Measurements from ENCODE around the gene TMEM164.
"Not testable (repeated sequence)": the region's sequence is repeated elsewhere in the genome, so short reads cannot be mapped to it uniquely, and the experiment has no call there.

Gene TMEM164

GRCh38 chrX:110002300-110003166 lies at the start of gene TMEM164:
Gene TMEM164 (plus strand): TSS chrX:110003114. CDS start chrX:110003775, 661 bp downstream.
- DNase-seq (ENCODE audit: low read depth), result peak; percentile 67

- DNase-seq (ENCODE audit: low read depth), result no peak
Observed at GRCh38 chrX:109954333-109954732, 48.6 kb upstream of the TMEM164 start.

GRCh38 chrX:109954955-109955354 lies 48.0 kb upstream of the TMEM164 start:
- no peak for DNase-seq (ENCODE audit: low read depth)

GRCh38 chrX:109958266-109958665 lies 44.6 kb upstream of the TMEM164 start:
- DNase-seq (ENCODE audit: low read depth), result no peak

GRCh38 chrX:109959356-109959871 lies 43.5 kb upstream of the TMEM164 start:
- DNase-seq (ENCODE audit: low read depth), result no peak

- no peak for DNase-seq (ENCODE audit: low read depth)
Observed at GRCh38 chrX:109964390-109964789, 38.5 kb upstream of the TMEM164 start.

GRCh38 chrX:109966246-109966645 lies 36.7 kb upstream of the TMEM164 start:
- no peak for DNase-seq (ENCODE audit: low read depth)

GRCh38 chrX:109967156-109967555 lies 35.8 kb upstream of the TMEM164 start:
- DNase-seq (ENCODE audit: low read depth), result no peak

GRCh38 chrX:109970841-109971240 lies 32.1 kb upstream of the TMEM164 start:
- not testable (repeated sequence) for DNase-seq (ENCODE audit: low read depth)

- no peak for DNase-seq (ENCODE audit: low read depth)
Observed at GRCh38 chrX:109974906-109975655, 27.8 kb upstream of the TMEM164 start.

- not testable (repeated sequence) for DNase-seq (ENCODE audit: low read depth)
Observed at GRCh38 chrX:109985210-109985609, 17.7 kb upstream of the TMEM164 start.

GRCh38 chrX:109987884-109988283 lies 15.0 kb upstream of the TMEM164 start:
- no peak for DNase-seq (ENCODE audit: low read depth)

- no peak for DNase-seq (ENCODE audit: low read depth)
Observed at GRCh38 chrX:109990582-109991276, 12.2 kb upstream of the TMEM164 start.

GRCh38 chrX:109992203-109992602 lies 10.7 kb upstream of the TMEM164 start:
- DNase-seq (ENCODE audit: low read depth), result no peak

- DNase-seq (ENCODE audit: low read depth), result no peak
Observed at GRCh38 chrX:109995155-109995554, 7.8 kb upstream of the TMEM164 start.

- no peak for DNase-seq (ENCODE audit: low read depth)
Observed at GRCh38 chrX:109997786-109998452, 5.0 kb upstream of the TMEM164 start.

- no peak for DNase-seq (ENCODE audit: low read depth)
Observed at GRCh38 chrX:110000000-110000399, 2.9 kb upstream of the TMEM164 start.

- DNase-seq (ENCODE audit: low read depth), result no peak
Observed at GRCh38 chrX:110000847-110001713, 1.8 kb upstream of the TMEM164 start.

GRCh38 chrX:110001740-110002299 lies 1.1 kb upstream of the TMEM164 start:
- DNase-seq (ENCODE audit: low read depth), result no peak
